Suprapubic skin (tissue), 4 donors: ENCODE results near the gene DSCAML1. TPM values are rescaled to one million over a fixed set of nuclear protein-coding genes. Genes with fewer than 3 reads are reported as not detected.

Experiments used
- DNase-seq, 2 donors: peaks; one replicate each; pipeline ENCODE4 v3.0.0-alpha.2; 2019; ENCODE audit warnings: low spot score in 2 of 2
- H3K27ac ChIP-seq: fragments of 200-600 bp; sonication (generic); one replicate; pipeline ENCODE4 v1.5.1; 2019
- H3K27me3 ChIP-seq: fragments of 200-600 bp; sonication (generic); one replicate; pipeline ENCODE4 v1.5.1; 2019
- H3K36me3 ChIP-seq: fragments of 200-600 bp; sonication (generic); one replicate; pipeline ENCODE4 v1.5.1; 2019
- H3K4me1 ChIP-seq: fragments of 200-600 bp; sonication (generic); one replicate; pipeline ENCODE4 v1.5.1; 2019
- H3K4me3 ChIP-seq: fragments of 200-600 bp; sonication (generic); one replicate; pipeline ENCODE4 v1.5.1; 2019; ENCODE audit warnings: mild to moderate bottlenecking
- H3K9me3 ChIP-seq: fragments of 200-600 bp; sonication (generic); one replicate; pipeline ENCODE4 v1.5.1; 2019
- EP300 ChIP-seq: sonication (generic); formaldehyde crosslinking; IDR thresholded peaks from one replicate; pipeline ENCODE4 v1.6.1; 2017; ENCODE audit warnings: antibody characterized with exemption
- POLR2A ChIP-seq, 2 donors: fragments of 450-650 bp; IDR thresholded peaks; one replicate each; pipeline ENCODE4 v1.6.1; 2017; ENCODE audit warnings: antibody characterized with exemption in 2 of 2, mild to moderate bottlenecking in 2 of 2, moderate library complexity in 2 of 2
- POLR2AphosphoS5 ChIP-seq, 3 donors: sonication (generic); formaldehyde crosslinking; IDR thresholded peaks; one replicate each; pipeline ENCODE4 v1.6.1; 2017; ENCODE audit warnings: antibody characterized with exemption in 3 of 3
- WGBS: methylation state at CpG from one replicate; pipeline ENCODE4 v1.1.5; 2018; 5-methylcytosine and 5-hydroxymethylcytosine counted together
- total RNA-seq, 4 donors: library from RNA; depleted of rRNA; stranded (reverse); fragments of >200 nt; gene quantifications; one replicate each; pipeline ENCODE4 v1.1.0, GENCODE V29; 2016
- TF ChIP-seq, protein P1 (sequence below), 2 donors: fragments of 200-600 bp in 1 of 2; fragments of 450-650 bp in 1 of 2; sonication (generic) in 1 of 2; IDR thresholded peaks; one replicate each; pipeline ENCODE4 v1.5.1; 2016 to 2019; ENCODE audit warnings: antibody characterized with exemption in 2 of 2, mild to moderate bottlenecking in 1 of 2, moderate library complexity in 1 of 2

DSCAML1 gene
- total RNA-seq, 4 donors from 2014 or later = 0.11 to 0.24 (median 0.21) TPM; not detected in 1

DNA sequence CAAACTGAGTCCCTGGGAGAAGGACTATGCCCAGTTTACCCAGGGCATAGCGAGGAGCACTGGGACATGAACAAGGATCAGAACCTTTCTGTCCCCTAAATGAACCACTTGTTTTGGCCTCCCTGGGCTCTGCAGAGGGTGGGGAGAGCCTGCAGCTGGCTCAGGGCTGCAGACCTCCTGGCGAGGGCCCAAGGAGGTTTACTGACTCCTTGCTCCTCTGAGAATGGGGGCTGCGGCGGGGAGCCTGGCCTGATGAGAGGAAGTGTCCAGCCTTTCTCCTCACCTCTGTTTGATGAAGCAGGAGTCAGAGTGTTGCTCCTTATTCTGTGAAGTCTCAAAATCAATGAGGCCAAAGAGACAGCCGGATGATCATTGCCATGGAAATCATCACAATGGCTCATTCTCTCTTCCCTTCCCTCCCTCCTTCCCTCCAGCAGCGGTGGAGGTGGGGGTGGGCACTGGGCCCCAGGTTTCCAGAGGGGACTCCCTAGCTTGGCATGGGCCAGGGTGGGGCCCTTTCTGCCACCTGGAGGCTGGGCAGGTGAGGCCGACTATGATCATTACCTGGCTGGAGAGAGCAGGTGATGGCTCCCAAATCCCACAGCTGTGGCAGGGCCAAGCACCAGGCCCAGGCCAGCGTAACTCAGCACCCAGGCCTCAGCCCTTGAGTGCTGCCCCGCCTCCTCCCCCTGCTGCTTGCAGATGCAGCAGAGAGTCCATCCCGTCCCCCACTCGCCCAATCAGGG lies 299.6 kb downstream of the DSCAML1 start:
- Histone ChIP-seq H3K27ac (no peak overlapping the region), H3K9me3 (no peaks in the 10 kb centered on the region), H3K4me1 (no peaks in the 10 kb centered on the region), H3K36me3 (no peaks in the 10 kb centered on the region), H3K27me3 (peaks cover 10% of the 10 kb centered on the region), H3K4me3 (no peak overlapping the region)
- no peak for TF ChIP-seq POLR2AphosphoS5 (IDR thresholded peaks at IDR 0.05)
- no peak for TF ChIP-seq POLR2A (IDR thresholded peaks at IDR 0.05)
- TF ChIP-seq EP300 = no peak
- TF ChIP-seq, protein P1, sequence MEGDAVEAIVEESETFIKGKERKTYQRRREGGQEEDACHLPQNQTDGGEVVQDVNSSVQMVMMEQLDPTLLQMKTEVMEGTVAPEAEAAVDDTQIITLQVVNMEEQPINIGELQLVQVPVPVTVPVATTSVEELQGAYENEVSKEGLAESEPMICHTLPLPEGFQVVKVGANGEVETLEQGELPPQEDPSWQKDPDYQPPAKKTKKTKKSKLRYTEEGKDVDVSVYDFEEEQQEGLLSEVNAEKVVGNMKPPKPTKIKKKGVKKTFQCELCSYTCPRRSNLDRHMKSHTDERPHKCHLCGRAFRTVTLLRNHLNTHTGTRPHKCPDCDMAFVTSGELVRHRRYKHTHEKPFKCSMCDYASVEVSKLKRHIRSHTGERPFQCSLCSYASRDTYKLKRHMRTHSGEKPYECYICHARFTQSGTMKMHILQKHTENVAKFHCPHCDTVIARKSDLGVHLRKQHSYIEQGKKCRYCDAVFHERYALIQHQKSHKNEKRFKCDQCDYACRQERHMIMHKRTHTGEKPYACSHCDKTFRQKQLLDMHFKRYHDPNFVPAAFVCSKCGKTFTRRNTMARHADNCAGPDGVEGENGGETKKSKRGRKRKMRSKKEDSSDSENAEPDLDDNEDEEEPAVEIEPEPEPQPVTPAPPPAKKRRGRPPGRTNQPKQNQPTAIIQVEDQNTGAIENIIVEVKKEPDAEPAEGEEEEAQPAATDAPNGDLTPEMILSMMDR (IDR thresholded peaks at IDR 0.05) = no peak
- 100% methylated on average over 4 of the region's 11 CpGs for WGBS
- no peak for DNase-seq

DNA sequence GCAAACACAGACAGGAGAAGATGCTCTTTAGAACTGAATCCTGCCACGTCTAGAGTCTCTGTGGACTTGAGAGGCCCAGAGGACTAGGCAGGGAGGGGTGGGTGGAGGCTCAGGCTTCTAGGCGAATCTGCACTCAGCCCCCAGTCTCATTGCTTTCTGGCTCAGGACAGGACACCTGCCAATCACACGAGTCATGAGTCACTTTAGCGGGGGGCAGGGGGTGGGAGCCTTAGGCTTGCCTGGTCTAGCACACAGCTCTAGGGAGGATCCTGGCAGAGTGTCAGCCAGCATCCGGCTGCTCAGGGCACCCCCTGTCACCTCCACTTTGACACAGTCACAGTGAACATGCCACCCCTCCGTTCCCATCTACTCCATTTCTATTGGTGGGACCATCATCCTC lies 301.7 kb downstream of the DSCAML1 start:
- WGBS = 33% methylated on average over 4 of the region's 6 CpGs
- Histone ChIP-seq H3K4me3 (no peak overlapping the region), H3K27me3 (peaks cover 14% of the 10 kb centered on the region), H3K4me1 (no peaks in the 10 kb centered on the region), H3K27ac (no peak overlapping the region), H3K9me3 (no peaks in the 10 kb centered on the region), H3K36me3 (no peaks in the 10 kb centered on the region)
- TF ChIP-seq POLR2AphosphoS5 (IDR thresholded peaks at IDR 0.05) (no peak), POLR2A (IDR thresholded peaks at IDR 0.05) (no peak), EP300 (no peak)
- TF ChIP-seq, protein P1 (IDR thresholded peaks at IDR 0.05) = no peak
- no peak for DNase-seq

DNA sequence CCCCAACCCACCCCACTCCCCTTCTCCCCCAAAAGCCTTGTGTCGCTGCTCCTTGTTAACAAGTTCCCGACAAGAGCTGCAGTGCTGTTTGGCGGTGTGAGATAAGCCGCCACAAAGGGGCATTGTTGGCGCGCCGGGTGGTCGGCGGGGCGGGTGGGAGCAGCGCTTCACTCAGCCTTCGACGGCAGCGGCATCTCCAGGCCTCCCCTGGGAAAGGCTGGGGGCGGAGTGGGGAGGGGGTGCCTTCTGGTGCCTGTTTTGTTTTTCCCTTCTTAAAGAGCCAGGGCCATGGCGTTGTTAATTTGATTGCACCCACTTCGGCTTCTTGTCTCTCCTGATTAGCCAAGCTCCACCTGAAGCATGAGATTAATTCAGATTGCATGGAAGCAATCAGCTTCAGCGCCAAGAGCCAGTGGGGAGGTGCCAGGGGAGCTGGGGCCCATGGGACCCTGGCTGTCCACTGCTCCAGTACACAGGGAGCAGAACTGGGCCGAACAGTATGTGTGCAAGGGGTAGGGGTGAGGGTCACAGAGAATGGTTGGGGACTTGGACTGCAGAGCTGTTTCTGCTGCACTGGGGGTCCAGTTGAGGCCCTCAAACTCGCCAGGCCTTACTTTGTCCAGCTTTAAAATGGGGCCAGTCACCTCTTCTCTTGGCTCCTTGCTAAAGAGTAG lies 304.3 kb downstream of the DSCAML1 start:
- Histone ChIP-seq H3K27ac (no peak overlapping the region), H3K36me3 (no peaks in the 10 kb centered on the region), H3K4me3 (no peak overlapping the region), H3K9me3 (no peaks in the 10 kb centered on the region), H3K27me3 (peaks cover 17% of the 10 kb centered on the region), H3K4me1 (no peaks in the 10 kb centered on the region)
- WGBS = 59% methylated on average over 18 of the region's 20 CpGs
- TF ChIP-seq POLR2AphosphoS5 (IDR thresholded peaks at IDR 0.05) (no peak), EP300 (no peak), POLR2A (IDR thresholded peaks at IDR 0.05) (no peak)
- TF ChIP-seq, protein P1 (IDR thresholded peaks at IDR 0.05) = no peak
- no peak for DNase-seq

DNA sequence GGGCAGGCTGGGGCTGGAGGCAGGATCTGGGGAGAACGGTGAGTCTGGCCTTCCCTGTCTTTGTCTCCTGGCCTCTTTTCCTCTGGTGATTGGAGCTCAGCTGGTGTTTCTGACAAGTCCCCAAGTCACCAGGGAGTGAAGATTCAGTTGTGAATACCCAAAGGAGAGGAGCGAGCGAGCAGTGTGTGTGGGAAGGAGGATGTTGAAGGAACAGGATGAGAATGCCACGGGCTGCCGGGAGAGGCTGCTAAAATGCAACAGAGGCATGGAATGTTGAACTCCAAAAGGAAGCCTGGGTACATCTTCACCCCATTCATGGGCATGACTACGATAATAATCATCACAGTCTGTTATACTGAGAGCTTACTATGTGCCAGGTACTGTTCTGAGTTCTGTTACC lies 306.1 kb downstream of the DSCAML1 start:
- DNase-seq = no peak
- 74% methylated on average over 6 of the region's 6 CpGs for WGBS
- Histone ChIP-seq H3K27ac (no peak overlapping the region), H3K4me1 (no peaks in the 10 kb centered on the region), H3K9me3 (no peaks in the 10 kb centered on the region), H3K4me3 (no peak overlapping the region), H3K27me3 (peaks cover 17% of the 10 kb centered on the region), H3K36me3 (no peaks in the 10 kb centered on the region)
- TF ChIP-seq, protein P1 (IDR thresholded peaks at IDR 0.05) = no peak
- no peak for TF ChIP-seq EP300
- TF ChIP-seq POLR2A (IDR thresholded peaks at IDR 0.05) = no peak
- TF ChIP-seq POLR2AphosphoS5 (IDR thresholded peaks at IDR 0.05) = no peak

DNA sequence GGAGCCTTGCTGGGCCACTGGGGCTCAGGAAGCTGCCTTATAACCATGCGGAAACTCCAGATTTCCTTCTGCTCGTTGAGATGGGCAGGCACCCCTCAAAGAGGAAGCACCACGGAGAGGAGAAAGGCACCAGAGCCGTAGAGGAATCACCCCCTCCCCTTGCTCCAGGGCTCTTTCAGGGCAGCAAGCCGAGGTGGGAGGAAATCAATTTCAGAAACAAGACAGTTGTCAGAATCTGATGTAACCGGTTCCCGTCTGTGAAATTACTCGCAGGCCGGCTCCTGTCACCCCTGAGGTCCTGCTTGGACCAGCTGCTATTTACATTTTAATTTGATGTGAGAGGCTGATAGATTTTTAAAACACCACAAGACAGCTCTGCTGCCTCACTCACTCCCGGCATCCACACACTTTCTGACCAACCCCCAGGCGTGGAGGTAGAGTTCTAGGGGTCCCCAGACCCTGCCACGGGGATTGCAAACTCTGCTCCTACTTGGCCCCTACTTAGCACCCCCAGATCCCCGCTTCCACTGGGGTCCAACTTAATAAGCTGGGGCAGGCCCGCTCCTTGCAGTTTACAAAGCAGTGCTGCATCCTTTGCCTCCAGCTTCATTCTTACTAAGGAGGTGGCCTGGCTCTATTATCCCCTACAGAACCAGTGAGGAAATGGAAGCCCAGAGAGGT lies 306.9 kb downstream of the DSCAML1 start:
- no peak for DNase-seq
- Histone ChIP-seq H3K36me3 (no peaks in the 10 kb centered on the region), H3K4me3 (no peak overlapping the region), H3K9me3 (no peaks in the 10 kb centered on the region), H3K4me1 (no peaks in the 10 kb centered on the region), H3K27me3 (peaks cover 13% of the 10 kb centered on the region), H3K27ac (no peak overlapping the region)
- WGBS = 40% methylated on average over 14 of the region's 14 CpGs
- TF ChIP-seq POLR2A (IDR thresholded peaks at IDR 0.05) = no peak
- TF ChIP-seq POLR2AphosphoS5 (IDR thresholded peaks at IDR 0.05) = no peak
- no peak for TF ChIP-seq EP300
- TF ChIP-seq, protein P1 (IDR thresholded peaks at IDR 0.05) = no peak
